ENCODE data around the gene RHOJ. TPM values are rescaled to one million over a fixed set of nuclear protein-coding genes. Genes with fewer than 3 reads are reported as not detected.
"Not testable (repeated sequence)": the region's sequence is repeated elsewhere in the genome, so short reads cannot be mapped to it uniquely, and the experiment has no call there.

Gene RHOJ
- polyA plus RNA-seq, 1 donor from 2014 or later = 0.10 TPM

DNA sequence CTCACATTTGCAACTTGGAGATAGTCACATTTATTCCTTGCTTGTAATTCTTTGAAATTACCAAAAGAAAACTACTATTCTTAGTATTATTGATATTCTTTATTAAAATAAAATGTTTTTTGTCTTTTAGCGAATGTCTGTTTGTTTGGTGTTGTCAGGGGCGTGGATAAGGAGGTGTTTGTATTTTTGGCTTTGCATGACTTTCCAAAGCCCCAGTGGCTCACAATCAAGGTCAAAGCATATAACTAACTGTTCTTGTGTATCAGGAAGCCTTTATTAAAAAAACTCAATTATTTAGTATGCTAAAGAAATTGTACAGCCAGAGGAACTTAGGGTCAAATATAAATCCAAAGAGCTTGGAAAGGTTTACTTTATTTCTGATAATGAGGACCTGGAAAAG is 96.6 kb downstream of the RHOJ start:
- Histone ChIP-seq H3K4me2 (ENCODE audit: low read length) (no peak overlapping the region), H3K27me3 (ENCODE audit: insufficient read depth, low read depth, low read length) (no peaks in the 10 kb centered on the region)

DNA sequence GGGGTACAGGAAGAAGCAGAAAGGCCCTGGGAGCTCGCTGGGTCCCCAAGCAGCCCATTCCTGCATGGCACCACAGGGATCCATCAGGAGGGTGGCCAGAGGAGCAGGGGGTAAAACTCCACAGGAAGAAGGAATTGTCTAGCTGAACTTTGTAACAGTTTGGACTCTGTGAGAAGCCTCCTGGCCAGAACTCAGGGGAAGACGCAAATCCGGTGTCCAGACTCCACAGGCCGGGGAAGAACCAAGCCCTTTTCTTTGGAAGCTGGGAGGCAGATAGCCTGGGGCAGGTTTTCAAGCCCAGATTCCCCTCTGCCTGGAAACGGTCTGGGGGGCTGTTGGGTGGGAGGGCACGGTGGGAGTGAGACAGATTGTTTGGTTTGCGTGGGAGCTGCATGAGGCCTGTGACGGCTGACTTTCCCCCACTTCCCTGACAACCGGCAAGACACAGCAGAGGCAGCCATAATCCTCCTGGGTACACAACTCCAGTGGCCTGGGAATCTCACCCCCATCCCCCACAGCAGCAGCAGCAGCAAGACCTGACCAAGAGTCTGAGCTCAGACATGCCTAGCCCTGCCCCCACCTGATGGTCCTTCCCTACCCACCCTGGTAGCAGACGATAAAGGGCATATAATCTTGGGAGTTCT is 97.8 kb downstream of the RHOJ start:
- Histone ChIP-seq H3F3A (ENCODE audit: insufficient read depth, low read length, poor library complexity, severe bottlenecking) (no peaks in the 10 kb centered on the region), H3K27ac (ENCODE audit: low read length) (no peak overlapping the region), H4K20me1 (ENCODE audit: insufficient read depth) (no peaks in the 10 kb centered on the region), H3K9me3 (ENCODE audit: low read length) (no peaks in the 10 kb centered on the region), H3K36me3 (ENCODE audit: insufficient read depth, low read length) (no peaks in the 10 kb centered on the region), H3K27me3 (ENCODE audit: insufficient read depth, low read depth, low read length) (no peaks in the 10 kb centered on the region), H3K79me2 (replicated peaks; ENCODE audit: insufficient read depth, low read length) (no peaks in the 10 kb centered on the region), H2AFZ (ENCODE audit: low read depth, low read length) (no peak overlapping the region), H3K4me3 (ENCODE audit: low read length) (no peak overlapping the region), H3K4me2 (ENCODE audit: low read length) (no peak overlapping the region), H3K9me2 (ENCODE audit: insufficient read depth, low read length) (no peaks in the 10 kb centered on the region), H3K9ac (ENCODE audit: low read length) (no peak overlapping the region)
- TF ChIP-seq EZH2 (IDR thresholded peaks at IDR 0.05; ENCODE audit: borderline replicate concordance, insufficient read depth, low read length, poor library complexity, severe bottlenecking) (no peak), RAD21 (conservative IDR thresholded peaks at IDR 0.05) (no peak), POLR2AphosphoS5 (IDR thresholded peaks at IDR 0.05) (no peak), TAF1 (IDR thresholded peaks at IDR 0.05; ENCODE audit: low read depth) (no peak), EP300 (conservative IDR thresholded peaks at IDR 0.05; ENCODE audit: poor library complexity, severe bottlenecking) (no peak)
- TF ChIP-seq, protein P1, sequence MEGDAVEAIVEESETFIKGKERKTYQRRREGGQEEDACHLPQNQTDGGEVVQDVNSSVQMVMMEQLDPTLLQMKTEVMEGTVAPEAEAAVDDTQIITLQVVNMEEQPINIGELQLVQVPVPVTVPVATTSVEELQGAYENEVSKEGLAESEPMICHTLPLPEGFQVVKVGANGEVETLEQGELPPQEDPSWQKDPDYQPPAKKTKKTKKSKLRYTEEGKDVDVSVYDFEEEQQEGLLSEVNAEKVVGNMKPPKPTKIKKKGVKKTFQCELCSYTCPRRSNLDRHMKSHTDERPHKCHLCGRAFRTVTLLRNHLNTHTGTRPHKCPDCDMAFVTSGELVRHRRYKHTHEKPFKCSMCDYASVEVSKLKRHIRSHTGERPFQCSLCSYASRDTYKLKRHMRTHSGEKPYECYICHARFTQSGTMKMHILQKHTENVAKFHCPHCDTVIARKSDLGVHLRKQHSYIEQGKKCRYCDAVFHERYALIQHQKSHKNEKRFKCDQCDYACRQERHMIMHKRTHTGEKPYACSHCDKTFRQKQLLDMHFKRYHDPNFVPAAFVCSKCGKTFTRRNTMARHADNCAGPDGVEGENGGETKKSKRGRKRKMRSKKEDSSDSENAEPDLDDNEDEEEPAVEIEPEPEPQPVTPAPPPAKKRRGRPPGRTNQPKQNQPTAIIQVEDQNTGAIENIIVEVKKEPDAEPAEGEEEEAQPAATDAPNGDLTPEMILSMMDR (IDR thresholded peaks at IDR 0.05; ENCODE audit: poor library complexity, severe bottlenecking) = no peak

More for the DNA sequence above, 96.6 kb downstream of the RHOJ start:
- Histone ChIP-seq H3K9ac (ENCODE audit: low read length) (no peak overlapping the region), H4K20me1 (ENCODE audit: insufficient read depth) (no peaks in the 10 kb centered on the region), H3K4me3 (ENCODE audit: low read length) (no peak overlapping the region), H3K9me3 (ENCODE audit: low read length) (no peaks in the 10 kb centered on the region), H3K27ac (ENCODE audit: low read length) (no peak overlapping the region), H2AFZ (ENCODE audit: low read depth, low read length) (no peak overlapping the region), H3F3A (ENCODE audit: insufficient read depth, low read length, poor library complexity, severe bottlenecking) (no peaks in the 10 kb centered on the region), H3K36me3 (ENCODE audit: insufficient read depth, low read length) (no peaks in the 10 kb centered on the region), H3K9me2 (ENCODE audit: insufficient read depth, low read length) (no peaks in the 10 kb centered on the region), H3K79me2 (replicated peaks; ENCODE audit: insufficient read depth, low read length) (no peaks in the 10 kb centered on the region)
- TF ChIP-seq, protein P1 (IDR thresholded peaks at IDR 0.05; ENCODE audit: poor library complexity, severe bottlenecking) = no peak
- TF ChIP-seq SMC3 (conservative IDR thresholded peaks at IDR 0.05; ENCODE audit: poor library complexity) (no peak), EZH2 (IDR thresholded peaks at IDR 0.05; ENCODE audit: borderline replicate concordance, insufficient read depth, low read length, poor library complexity, severe bottlenecking) (no peak), EP300 (conservative IDR thresholded peaks at IDR 0.05; ENCODE audit: poor library complexity, severe bottlenecking) (no peak), MXI1 (conservative IDR thresholded peaks at IDR 0.05; ENCODE audit: poor library complexity, severe bottlenecking) (no peak), RAD21 (conservative IDR thresholded peaks at IDR 0.05) (no peak)
- TF ChIP-seq, protein P2, sequence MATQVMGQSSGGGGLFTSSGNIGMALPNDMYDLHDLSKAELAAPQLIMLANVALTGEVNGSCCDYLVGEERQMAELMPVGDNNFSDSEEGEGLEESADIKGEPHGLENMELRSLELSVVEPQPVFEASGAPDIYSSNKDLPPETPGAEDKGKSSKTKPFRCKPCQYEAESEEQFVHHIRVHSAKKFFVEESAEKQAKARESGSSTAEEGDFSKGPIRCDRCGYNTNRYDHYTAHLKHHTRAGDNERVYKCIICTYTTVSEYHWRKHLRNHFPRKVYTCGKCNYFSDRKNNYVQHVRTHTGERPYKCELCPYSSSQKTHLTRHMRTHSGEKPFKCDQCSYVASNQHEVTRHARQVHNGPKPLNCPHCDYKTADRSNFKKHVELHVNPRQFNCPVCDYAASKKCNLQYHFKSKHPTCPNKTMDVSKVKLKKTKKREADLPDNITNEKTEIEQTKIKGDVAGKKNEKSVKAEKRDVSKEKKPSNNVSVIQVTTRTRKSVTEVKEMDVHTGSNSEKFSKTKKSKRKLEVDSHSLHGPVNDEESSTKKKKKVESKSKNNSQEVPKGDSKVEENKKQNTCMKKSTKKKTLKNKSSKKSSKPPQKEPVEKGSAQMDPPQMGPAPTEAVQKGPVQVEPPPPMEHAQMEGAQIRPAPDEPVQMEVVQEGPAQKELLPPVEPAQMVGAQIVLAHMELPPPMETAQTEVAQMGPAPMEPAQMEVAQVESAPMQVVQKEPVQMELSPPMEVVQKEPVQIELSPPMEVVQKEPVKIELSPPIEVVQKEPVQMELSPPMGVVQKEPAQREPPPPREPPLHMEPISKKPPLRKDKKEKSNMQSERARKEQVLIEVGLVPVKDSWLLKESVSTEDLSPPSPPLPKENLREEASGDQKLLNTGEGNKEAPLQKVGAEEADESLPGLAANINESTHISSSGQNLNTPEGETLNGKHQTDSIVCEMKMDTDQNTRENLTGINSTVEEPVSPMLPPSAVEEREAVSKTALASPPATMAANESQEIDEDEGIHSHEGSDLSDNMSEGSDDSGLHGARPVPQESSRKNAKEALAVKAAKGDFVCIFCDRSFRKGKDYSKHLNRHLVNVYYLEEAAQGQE (IDR thresholded peaks at IDR 0.05; ENCODE audit: borderline replicate concordance) = no peak

DNA sequence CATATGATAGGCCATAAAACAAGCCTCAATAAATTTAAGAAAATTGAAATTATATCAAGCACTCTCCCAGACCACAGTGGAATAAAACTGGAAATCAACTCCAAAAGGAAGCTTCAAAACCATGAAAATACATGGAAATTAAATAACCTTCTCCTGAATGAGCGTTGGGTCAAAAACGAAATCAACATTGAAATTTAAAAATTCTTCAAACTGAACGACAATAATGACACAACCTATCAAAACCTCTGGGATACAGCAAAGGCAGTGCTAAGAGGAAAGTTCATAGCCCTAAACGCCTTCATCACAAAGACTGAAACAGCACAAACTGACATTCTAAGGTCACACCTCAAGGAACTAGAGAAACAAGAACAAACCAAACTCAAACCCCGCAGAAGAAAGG is 100.2 kb downstream of the RHOJ start:
- not testable (repeated sequence) for H3K9ac ChIP-seq (ENCODE audit: low read length); H3K27me3 ChIP-seq (ENCODE audit: insufficient read depth, low read depth, low read length); H3K36me3 ChIP-seq (ENCODE audit: insufficient read depth, low read length); H3K9me3 ChIP-seq (ENCODE audit: low read length); H2AFZ ChIP-seq (ENCODE audit: low read depth, low read length); H3K79me2 ChIP-seq (replicated peaks; ENCODE audit: insufficient read depth, low read length); H4K20me1 ChIP-seq (ENCODE audit: insufficient read depth); H3F3A ChIP-seq (ENCODE audit: insufficient read depth, low read length, poor library complexity, severe bottlenecking); H3K9me2 ChIP-seq (ENCODE audit: insufficient read depth, low read length); H3K4me3 ChIP-seq (ENCODE audit: low read length); H3K27ac ChIP-seq (ENCODE audit: low read length); H3K4me2 ChIP-seq (ENCODE audit: low read length)
